ENCODE measurements around the gene PDE10A. TPM values are rescaled to one million over a fixed set of nuclear protein-coding genes. Genes with fewer than 3 reads are reported as not detected.
"Not testable (repeated sequence)": the region's sequence is repeated elsewhere in the genome, so short reads cannot be mapped to it uniquely, and the experiment has no call there.

Gene PDE10A
- total and polyA plus RNA-seq, 2 of the 13 experiments (the other 11 are each of a cell fraction or from before 2014, with no cell fraction given) = not detected

DNA sequence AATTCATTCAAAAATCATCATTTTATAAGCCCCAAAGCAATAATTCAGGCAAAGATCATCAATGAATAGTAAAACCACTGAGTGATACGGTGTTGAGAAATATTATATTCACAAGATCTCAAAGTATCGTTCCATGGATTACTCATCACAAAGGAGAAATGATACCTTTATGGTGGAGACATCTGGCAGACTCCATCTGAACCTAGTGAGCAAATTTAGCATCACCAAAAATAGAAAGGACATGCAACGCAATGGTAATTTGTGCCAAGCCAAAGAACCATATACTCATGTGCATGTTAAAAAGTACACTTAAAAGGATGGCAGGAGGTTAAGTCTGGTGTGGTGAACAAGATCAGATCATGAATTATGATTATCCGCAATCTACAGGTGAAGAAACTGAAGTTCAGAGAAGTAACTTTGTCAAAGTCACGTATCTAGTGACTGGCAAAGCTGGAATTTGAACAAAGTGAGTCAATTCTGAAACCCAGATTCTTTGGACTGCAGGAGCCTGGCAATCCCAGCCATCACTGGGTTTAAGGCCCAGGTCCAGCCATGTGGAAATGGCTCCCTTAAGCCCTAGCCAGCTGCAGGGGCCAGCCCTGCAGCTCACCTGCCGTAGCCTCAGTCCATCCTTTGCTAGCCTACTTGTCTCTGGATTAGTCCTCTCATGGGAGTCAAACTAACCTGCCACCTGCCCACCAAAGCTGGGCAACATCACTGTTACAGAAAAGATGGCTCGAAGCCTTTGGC, 68.3 kb downstream of the PDE10A start (continued):
- TF ChIP-seq, protein P1, sequence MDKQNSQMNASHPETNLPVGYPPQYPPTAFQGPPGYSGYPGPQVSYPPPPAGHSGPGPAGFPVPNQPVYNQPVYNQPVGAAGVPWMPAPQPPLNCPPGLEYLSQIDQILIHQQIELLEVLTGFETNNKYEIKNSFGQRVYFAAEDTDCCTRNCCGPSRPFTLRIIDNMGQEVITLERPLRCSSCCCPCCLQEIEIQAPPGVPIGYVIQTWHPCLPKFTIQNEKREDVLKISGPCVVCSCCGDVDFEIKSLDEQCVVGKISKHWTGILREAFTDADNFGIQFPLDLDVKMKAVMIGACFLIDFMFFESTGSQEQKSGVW (CRISPR knock-in tag; IDR thresholded peaks at IDR 0.05; ENCODE audit: borderline replicate concordance) = no peak
- TF ChIP-seq ELF1 (CRISPR knock-in tag; IDR thresholded peaks at IDR 0.05) = no peak

DNA sequence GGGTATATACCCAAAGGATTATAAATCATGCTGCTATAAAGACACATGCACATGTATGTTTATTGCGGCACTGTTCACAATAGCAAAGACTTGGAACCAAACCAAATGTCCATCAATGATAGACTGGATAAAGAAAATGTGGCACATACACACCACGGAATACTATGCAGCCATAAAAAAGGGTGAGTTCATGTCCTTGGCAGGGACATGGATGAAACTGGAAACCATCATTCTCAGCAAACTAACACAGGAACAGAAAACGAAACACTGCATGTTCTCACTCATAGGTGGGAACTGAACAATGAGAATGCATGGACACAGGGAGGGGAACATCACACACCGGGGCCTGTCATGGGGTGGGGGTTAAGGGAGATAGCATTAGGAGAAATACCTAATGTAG, 70.1 kb downstream of the PDE10A start:
- H3K27ac ChIP-seq (ENCODE audit: extremely low read length, insufficient read depth, low read length); H3K9me3 ChIP-seq (ENCODE audit: low read length); H3K27me3 ChIP-seq (ENCODE audit: control insufficient read depth in 1 of 2, insufficient read depth in 2 of 2, low read length in 2 of 2); BruUV-seq (replicated peaks); in situ Hi-C loops (cut with HindIII; ENCODE audit: extremely low pct_ligation_motif_present, low pct_unique_long_range_greater_than_20kb); H4K20me1 ChIP-seq (ENCODE audit: insufficient read depth, low read length); CTCF ChIA-PET (ENCODE audit: low intra/inter-chr PET ratio, low total read pairs); H3K36me3 ChIP-seq (replicated peaks in 1 of 2; ENCODE audit: control insufficient read depth in 1 of 2, insufficient read depth in 2 of 2, low read length in 2 of 2); DNase-seq (ENCODE audit: low spot score); H3K4me1 ChIP-seq (ENCODE audit: insufficient read depth, low read length); FAIRE-seq; H3K4me2 ChIP-seq (ENCODE audit: low read depth, low read length); H3K4me3 ChIP-seq (replicated peaks in 1 of 3; ENCODE audit: insufficient read depth in 1 of 3, low read depth in 2 of 3, low read length in 3 of 3); H3K79me2 ChIP-seq (ENCODE audit: insufficient read depth, low read length); POLR2A ChIA-PET; H2AFZ ChIP-seq (ENCODE audit: low read length); intact Hi-C loops (cut with micrococcal nuclease; ENCODE audit: unreplicated experiment); H3K9ac ChIP-seq (ENCODE audit: insufficient read depth, low read depth, low read length); ATAC-seq: not testable (repeated sequence)
- WGBS (ENCODE audit: low lambda C conversion rate) = 24% methylated on average over 4 of the region's 4 CpGs

DNA sequence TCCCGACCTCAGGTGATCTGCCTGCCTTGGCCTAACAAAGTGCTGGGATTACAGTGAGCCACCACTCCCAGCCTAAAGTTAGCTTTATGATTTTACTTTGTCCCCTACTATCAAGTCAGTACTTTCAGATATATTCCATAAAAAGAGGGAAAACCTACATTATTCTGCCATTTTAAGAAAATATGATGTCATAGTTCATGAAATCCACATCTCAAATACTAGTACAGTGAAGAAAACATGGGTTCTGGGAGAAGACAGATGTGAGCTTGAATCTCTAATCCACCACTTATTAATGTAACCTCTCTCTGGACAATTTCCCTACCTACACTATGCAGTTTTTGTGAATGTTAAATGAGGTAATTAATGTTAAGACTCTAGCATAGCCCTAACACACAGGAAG, 74.5 kb downstream of the PDE10A start:
- no peak overlapping the region for H3K4me2 ChIP-seq (ENCODE audit: low read depth, low read length)
- H3K4me1 ChIP-seq (ENCODE audit: insufficient read depth, low read length) = no peaks in the 10 kb centered on the region
- no peak for FAIRE-seq
- H3K9me3 ChIP-seq (ENCODE audit: low read length) = no peaks in the 10 kb centered on the region
- no peak for DNase-seq (ENCODE audit: low spot score)
- H3K4me3 ChIP-seq (replicated peaks in 1 of 3; ENCODE audit: insufficient read depth in 1 of 3, low read depth in 2 of 3, low read length in 3 of 3) = no peak overlapping the region
- intact Hi-C loops (cut with micrococcal nuclease; ENCODE audit: unreplicated experiment) (no loop called here), in situ Hi-C loops (cut with HindIII; ENCODE audit: extremely low pct_ligation_motif_present, low pct_unique_long_range_greater_than_20kb) (no loop called here)
- 0% methylated on average over 1 of the region's 1 CpG for WGBS (ENCODE audit: low lambda C conversion rate)
- no peaks in the 10 kb centered on the region for H3K36me3 ChIP-seq (replicated peaks in 1 of 2; ENCODE audit: control insufficient read depth in 1 of 2, insufficient read depth in 2 of 2, low read length in 2 of 2)
- no TSS peak for BruUV-seq (replicated peaks)
- POLR2A ChIA-PET = no interaction called here
- H3K27ac ChIP-seq (ENCODE audit: extremely low read length, insufficient read depth, low read length) = no peak overlapping the region
- H2AFZ ChIP-seq (ENCODE audit: low read length) = no peak overlapping the region
- H3K79me2 ChIP-seq (ENCODE audit: insufficient read depth, low read length) = no peaks in the 10 kb centered on the region
- ATAC-seq = no peak
- H3K9ac ChIP-seq (ENCODE audit: insufficient read depth, low read depth, low read length) = no peak overlapping the region
- H4K20me1 ChIP-seq (ENCODE audit: insufficient read depth, low read length) = no peaks in the 10 kb centered on the region
- TF ChIP-seq, protein P2, sequence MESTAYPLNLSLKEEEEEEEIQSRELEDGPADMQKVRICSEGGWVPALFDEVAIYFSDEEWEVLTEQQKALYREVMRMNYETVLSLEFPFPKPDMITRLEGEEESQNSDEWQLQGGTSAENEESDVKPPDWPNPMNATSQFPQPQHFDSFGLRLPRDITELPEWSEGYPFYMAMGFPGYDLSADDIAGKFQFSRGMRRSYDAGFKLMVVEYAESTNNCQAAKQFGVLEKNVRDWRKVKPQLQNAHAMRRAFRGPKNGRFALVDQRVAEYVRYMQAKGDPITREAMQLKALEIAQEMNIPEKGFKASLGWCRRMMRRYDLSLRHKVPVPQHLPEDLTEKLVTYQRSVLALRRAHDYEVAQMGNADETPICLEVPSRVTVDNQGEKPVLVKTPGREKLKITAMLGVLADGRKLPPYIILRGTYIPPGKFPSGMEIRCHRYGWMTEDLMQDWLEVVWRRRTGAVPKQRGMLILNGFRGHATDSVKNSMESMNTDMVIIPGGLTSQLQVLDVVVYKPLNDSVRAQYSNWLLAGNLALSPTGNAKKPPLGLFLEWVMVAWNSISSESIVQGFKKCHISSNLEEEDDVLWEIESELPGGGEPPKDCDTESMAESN (CRISPR knock-in tag; conservative IDR thresholded peaks at IDR 0.05) = no peak
- TF ChIP-seq, protein P3, sequence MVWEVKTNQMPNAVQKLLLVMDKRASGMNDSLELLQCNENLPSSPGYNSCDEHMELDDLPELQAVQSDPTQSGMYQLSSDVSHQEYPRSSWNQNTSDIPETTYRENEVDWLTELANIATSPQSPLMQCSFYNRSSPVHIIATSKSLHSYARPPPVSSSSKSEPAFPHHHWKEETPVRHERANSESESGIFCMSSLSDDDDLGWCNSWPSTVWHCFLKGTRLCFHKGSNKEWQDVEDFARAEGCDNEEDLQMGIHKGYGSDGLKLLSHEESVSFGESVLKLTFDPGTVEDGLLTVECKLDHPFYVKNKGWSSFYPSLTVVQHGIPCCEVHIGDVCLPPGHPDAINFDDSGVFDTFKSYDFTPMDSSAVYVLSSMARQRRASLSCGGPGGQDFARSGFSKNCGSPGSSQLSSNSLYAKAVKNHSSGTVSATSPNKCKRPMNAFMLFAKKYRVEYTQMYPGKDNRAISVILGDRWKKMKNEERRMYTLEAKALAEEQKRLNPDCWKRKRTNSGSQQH (CRISPR knock-in tag; IDR thresholded peaks at IDR 0.05; ENCODE audit: low read depth) = no peak
- TF ChIP-seq, protein P4, sequence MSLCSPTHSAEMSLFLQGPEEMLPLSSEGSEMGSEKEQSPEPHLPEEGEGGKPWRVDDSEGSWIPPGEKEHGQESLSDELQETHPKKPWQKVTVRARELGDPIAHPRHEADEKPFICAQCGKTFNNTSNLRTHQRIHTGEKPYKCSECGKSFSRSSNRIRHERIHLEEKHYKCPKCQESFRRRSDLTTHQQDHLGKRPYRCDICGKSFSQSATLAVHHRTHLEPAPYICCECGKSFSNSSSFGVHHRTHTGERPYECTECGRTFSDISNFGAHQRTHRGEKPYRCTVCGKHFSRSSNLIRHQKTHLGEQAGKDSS (CRISPR knock-in tag; IDR thresholded peaks at IDR 0.05; ENCODE audit: borderline replicate concordance, low read depth) = no peak
- TF ChIP-seq ATF7 (IDR thresholded peaks at IDR 0.05) = peak; percentile 90
- no peak for TF ChIP-seq ATF7 (CRISPR knock-in tag; IDR thresholded peaks at IDR 0.05)
- 0 out of 2 replicates have a peak, but pooled peaks have one; percentile 18 for TF ChIP-seq CREB1 (IDR thresholded peaks at IDR 0.05)
- no peak for TF ChIP-seq CREB1 (CRISPR knock-in tag; IDR thresholded peaks at IDR 0.05)
- CTCF ChIA-PET (ENCODE audit: low intra/inter-chr PET ratio, low total read pairs) = no interaction called here
- H3K27me3 ChIP-seq (ENCODE audit: control insufficient read depth in 1 of 2, insufficient read depth in 2 of 2, low read length in 2 of 2) = no peaks in the 10 kb centered on the region

Data from HepG2 (cell line).